Uterus (tissue), 2 donors: ENCODE measurements around the gene DGLUCY.

Experiments used
- CTCF ChIP-seq, 4 experiments: fragments of 200-600 bp in 2 of 4; fragments of 450-650 bp in 2 of 4; sonication (generic) in 2 of 4; IDR thresholded peaks; one replicate each; pipeline ENCODE4 v1.5.1; 2016 to 2019; ENCODE audit warnings: antibody characterized with exemption in 4 of 4, mild to moderate bottlenecking in 2 of 4, moderate library complexity in 1 of 4
- POLR2A ChIP-seq, 2 donors: fragments of 450-650 bp; IDR thresholded peaks; one replicate each; pipeline ENCODE4 v1.6.1; 2016; ENCODE audit warnings: antibody characterized with exemption in 2 of 2, mild to moderate bottlenecking in 1 of 2, moderate library complexity in 1 of 2

GRCh38 chr14:91118511-91119068 is 4.7 kb downstream of the DGLUCY start:
- TF ChIP-seq POLR2A (IDR thresholded peaks at IDR 0.05) (no peak), CTCF (IDR thresholded peaks at IDR 0.05) (no peak)
